Activated B cell treated with CpG ODN at 0.5 μM for 24 hours (primary cell): ENCODE results near the gene CADM4. TPM values are rescaled to one million over a fixed set of nuclear protein-coding genes. Genes with fewer than 3 reads are reported as not detected.

ENCODE experiments used
- ATAC-seq: fragments of 200-7000 bp; cut with Tn5 transposase; one replicate; pipeline ENCODE4 v1.10.0; 2021; ENCODE audit warnings: low read depth, mild to moderate bottlenecking, moderate library complexity
- CTCF ChIA-PET: fragments of 350-600 bp; sonication (Branson Sonifier 250); formaldehyde crosslinking; loops from one replicate; lab custom pipeline; 2021; ENCODE audit warnings: antibody characterized with exemption; lab: Charles Lee
- POLR2A ChIA-PET: fragments of 350-600 bp; sonication (Branson Sonifier 250); formaldehyde crosslinking; loops from one replicate; lab custom pipeline; 2021; ENCODE audit warnings: antibody characterized with exemption; lab: Charles Lee
- DNase-seq: peaks from one replicate; pipeline ENCODE4 v3.0.0; 2022
- H3K27ac Mint-ChIP-seq: one replicate; pipeline ENCODE4 v1.8.0; 2020; ENCODE audit warnings: mixed read lengths
- H3K27me3 Mint-ChIP-seq: one replicate; pipeline ENCODE4 v1.8.0; 2021; ENCODE audit warnings: mixed read lengths
- H3K36me3 Mint-ChIP-seq: one replicate; pipeline ENCODE4 v1.8.0; 2021; ENCODE audit warnings: low read depth, mixed read lengths
- H3K4me1 Mint-ChIP-seq: one replicate; pipeline ENCODE4 v1.8.0; 2021; ENCODE audit warnings: mixed read lengths
- H3K4me3 Mint-ChIP-seq: one replicate; pipeline ENCODE4 v1.8.0; 2020; ENCODE audit warnings: mild to moderate bottlenecking, mixed read lengths
- H3K9me3 Mint-ChIP-seq: one replicate; pipeline ENCODE4 v1.8.0; 2020; ENCODE audit warnings: mixed read lengths
- intact Hi-C: fragments of 100-400 bp; cut with micrococcal nuclease; formaldehyde crosslinking; loops from one replicate; pipeline ENCODE4 v1.15.1; 2024
- total RNA-seq: library from RNA; stranded (reverse); gene quantifications from 2 replicates; pipeline ENCODE4 v1.2.3, GENCODE V29; 2022
- TF ChIP-seq, protein P1 (sequence below): fragments of 200-600 bp; IDR thresholded peaks from one replicate; pipeline ENCODE4 v1.8.0; 2022; ENCODE audit warnings: antibody characterized with exemption, mild to moderate bottlenecking

CADM4 gene
- total RNA-seq, 1 donor from 2014 or later, result not detected

DNA sequence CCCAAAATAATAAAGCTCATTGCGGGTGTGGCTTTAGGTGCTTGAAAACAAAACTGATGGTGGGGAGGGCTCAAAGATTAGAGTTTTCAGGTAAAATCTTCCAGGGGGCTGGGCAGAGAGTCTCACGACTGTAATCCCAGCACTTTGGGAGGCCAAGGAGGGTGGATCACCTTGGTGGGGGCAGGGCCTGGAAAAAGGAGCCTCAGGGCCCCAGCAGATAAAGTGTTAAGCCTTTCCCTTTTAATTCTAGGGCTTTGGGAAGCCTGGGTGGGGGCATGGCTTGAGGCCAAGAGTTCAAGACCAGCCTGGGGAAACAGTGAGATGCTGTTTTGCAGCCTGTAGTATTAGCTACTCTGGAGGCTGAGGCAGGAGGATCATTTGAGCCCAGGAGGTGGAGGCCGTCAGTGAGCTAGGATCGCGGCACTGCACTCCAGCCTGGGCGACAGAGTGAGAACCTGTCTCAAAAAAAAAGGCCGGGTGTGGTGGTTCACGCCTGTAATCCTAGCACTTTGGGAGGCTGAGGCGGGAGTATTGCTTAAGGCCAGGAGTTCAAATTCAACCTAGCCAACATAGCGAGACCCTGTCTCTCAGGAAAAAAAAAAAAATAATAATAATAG is 45.5 kb downstream of the CADM4 start:
- ATAC-seq (no peak), DNase-seq (no peak)
- Mint-ChIP-seq H3K4me1 (peaks cover 58% of the 10 kb centered on the region), H3K9me3 (no peaks in the 10 kb centered on the region), H3K4me3 (peak overlapping the region; percentile 32), H3K36me3 (peaks cover 44% of the 10 kb centered on the region), H3K27ac (peak overlapping the region; percentile 3), H3K27me3 (no peaks in the 10 kb centered on the region)
- intact Hi-C loops, result loop anchor here (1.0 to 10.0 kb wide), 3 partner anchors 39 to 191 kb away; partner anchors contain the start of gene KCNN4
- TF ChIP-seq, protein P1, sequence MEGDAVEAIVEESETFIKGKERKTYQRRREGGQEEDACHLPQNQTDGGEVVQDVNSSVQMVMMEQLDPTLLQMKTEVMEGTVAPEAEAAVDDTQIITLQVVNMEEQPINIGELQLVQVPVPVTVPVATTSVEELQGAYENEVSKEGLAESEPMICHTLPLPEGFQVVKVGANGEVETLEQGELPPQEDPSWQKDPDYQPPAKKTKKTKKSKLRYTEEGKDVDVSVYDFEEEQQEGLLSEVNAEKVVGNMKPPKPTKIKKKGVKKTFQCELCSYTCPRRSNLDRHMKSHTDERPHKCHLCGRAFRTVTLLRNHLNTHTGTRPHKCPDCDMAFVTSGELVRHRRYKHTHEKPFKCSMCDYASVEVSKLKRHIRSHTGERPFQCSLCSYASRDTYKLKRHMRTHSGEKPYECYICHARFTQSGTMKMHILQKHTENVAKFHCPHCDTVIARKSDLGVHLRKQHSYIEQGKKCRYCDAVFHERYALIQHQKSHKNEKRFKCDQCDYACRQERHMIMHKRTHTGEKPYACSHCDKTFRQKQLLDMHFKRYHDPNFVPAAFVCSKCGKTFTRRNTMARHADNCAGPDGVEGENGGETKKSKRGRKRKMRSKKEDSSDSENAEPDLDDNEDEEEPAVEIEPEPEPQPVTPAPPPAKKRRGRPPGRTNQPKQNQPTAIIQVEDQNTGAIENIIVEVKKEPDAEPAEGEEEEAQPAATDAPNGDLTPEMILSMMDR, result no peak
- CTCF ChIA-PET, result interaction anchor here (0.7 to 5.4 kb wide), 18 partner anchors 10 to 216 kb away, joined by 3 to 92 read pairs (median 6); partner anchors contain the start of genes PHLDB3, PINLYP, XRCC1 and ZNF575
- POLR2A ChIA-PET, result interaction anchor here (0.6 to 3.4 kb wide), 13 partner anchors 9 to 155 kb away, joined by 3 to 28 read pairs (median 6); partner anchors contain the start of gene ZNF575

DNA sequence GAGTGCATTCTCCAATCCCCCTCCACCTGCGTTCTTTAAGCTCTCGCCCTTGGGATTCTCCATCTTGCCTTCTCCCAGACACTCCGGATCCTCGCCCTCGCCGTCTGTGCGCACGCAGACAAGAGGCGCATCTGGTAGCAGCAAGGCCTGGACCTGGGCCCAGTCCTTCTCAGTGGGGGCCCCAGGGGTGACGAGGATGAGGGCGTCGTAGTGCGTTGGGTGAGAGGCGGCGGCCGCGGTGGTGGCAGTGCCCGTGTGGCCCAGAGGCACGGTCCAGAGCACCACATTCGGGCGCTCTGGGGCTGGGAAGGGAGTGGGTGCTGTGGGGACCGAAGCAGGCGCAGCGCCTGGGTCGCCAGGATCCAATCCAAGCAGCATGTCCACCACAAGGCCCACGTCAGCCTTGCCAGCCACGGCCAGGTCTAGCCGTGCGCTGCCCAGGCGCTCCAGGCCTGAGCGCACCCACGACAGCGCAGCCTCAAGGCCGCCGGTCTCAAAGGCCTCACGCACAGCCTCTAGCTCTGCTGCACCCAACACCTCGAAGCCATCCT is 46.8 kb downstream of the CADM4 start:
- H3K4me1 Mint-ChIP-seq, result peaks cover 56% of the 10 kb centered on the region
- ChIA-PET POLR2A (no interaction called here), CTCF (interaction anchor here (4.2 to 5.4 kb wide), 2 partner anchors 36 to 57 kb away, joined by 43 to 92 read pairs; partner anchors contain the start of gene ZNF575)
- TF ChIP-seq, protein P1, result no peak
- DNase-seq, result no peak
- no peaks in the 10 kb centered on the region for H3K9me3 Mint-ChIP-seq
- H3K27me3 Mint-ChIP-seq, result no peaks in the 10 kb centered on the region
- intact Hi-C loops, result loop anchor here (10.0 kb wide), 1 partner anchor 192 kb away; the partner anchor contains the start of gene KCNN4
- H3K4me3 Mint-ChIP-seq, result no peak overlapping the region
- H3K27ac Mint-ChIP-seq, result no peak overlapping the region
- no peak for ATAC-seq
- peaks cover 40% of the 10 kb centered on the region for H3K36me3 Mint-ChIP-seq

DNA sequence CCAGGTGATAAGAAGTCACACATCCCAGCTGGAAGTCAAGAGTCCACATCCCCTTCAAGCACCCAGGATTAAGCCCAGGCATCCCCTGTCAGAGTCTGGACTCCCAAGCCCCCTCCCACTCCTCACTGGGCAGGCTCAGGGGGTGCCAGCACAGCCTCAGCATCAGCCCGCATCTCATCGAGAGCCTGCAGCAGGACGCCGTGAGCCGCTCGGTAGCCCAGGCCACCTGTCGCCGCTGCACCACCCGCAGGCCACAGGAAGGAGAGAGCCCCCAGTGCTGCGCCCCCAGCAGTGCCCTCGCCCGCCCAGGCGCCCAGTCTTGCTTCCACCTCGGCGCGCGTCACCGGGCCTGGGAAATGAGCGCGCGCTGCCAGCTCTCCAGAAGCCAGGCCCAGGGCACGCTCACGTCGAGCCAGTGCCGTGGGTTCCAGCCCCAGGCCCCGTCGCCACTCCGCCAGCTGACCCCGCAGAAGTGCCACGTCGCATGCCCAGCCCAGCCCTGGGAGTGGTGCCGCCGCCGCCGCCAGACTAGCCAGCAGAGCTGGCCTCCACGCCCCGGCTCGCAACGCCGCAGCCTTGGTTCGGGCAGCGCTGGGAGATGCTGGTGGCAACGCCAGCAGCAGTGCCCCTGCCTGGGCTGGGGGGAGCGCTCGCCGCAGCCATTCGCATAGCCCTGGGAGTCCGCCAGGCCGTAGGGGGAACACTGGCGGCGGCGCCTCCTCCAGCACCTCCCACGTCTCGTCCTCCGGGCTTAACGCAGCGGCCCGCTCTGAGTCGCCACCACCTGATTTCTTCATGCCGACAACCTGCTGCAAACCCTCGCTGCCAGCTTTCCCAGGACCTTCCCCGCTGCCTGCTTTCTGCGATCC is 47.5 kb downstream of the CADM4 start:
- Mint-ChIP-seq H3K9me3 (no peaks in the 10 kb centered on the region), H3K36me3 (peaks cover 40% of the 10 kb centered on the region), H3K27ac (no peak overlapping the region), H3K4me3 (no peak overlapping the region), H3K4me1 (peaks cover 49% of the 10 kb centered on the region), H3K27me3 (no peaks in the 10 kb centered on the region)
- no peak for DNase-seq
- TF ChIP-seq, protein P1, result no peak
- no peak for ATAC-seq
- ChIA-PET CTCF (no interaction called here), POLR2A (interaction anchor here (0.6 kb wide), 1 partner anchor 107 kb away, joined by 5 read pairs; no protein-coding TSS in a partner anchor)
- intact Hi-C loops, result loop anchor here (10.0 kb wide), 1 partner anchor 193 kb away; the partner anchor contains the start of gene KCNN4

DNA sequence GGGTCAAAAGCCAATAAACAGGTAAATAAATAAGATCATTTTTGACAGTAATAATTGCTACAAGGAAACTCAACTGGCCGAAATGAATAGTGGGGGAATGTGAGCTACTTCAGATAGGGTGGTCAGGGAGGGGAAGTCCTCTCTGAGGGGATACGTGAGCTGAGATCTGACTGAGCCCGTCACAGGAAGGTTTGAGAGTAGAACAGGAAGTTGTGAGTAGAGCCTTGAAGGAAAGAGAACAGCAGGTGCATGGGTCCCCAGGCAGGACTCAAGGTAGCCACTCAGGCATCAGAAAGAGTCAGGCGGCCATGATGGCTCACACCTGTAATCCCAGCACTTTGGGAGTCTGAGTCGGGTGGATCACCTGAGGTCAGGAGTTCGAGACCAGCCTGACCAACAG is 50.0 kb downstream of the CADM4 start:
- Mint-ChIP-seq H3K9me3 (no peaks in the 10 kb centered on the region), H3K27me3 (no peaks in the 10 kb centered on the region), H3K36me3 (peaks cover 26% of the 10 kb centered on the region), H3K27ac (peak overlapping the region; percentile 84), H3K4me1 (peaks cover 46% of the 10 kb centered on the region), H3K4me3 (no peak overlapping the region)
- peak; percentile 57 for ATAC-seq
- POLR2A ChIA-PET, result interaction anchor here (1.1 kb wide), 1 partner anchor 86 kb away, joined by 4 read pairs; no protein-coding TSS in a partner anchor
- TF ChIP-seq, protein P1, result no peak
- DNase-seq, result no peak
- CTCF ChIA-PET, result interaction anchor here (0.6 to 1.0 kb wide), 2 partner anchors 10 to 34 kb away, joined by 3 to 4 read pairs; no protein-coding TSS in a partner anchor
- intact Hi-C loops, result loop anchor here (10.0 kb wide), 1 partner anchor 195 kb away; the partner anchor contains the start of gene KCNN4
